Hematopoietic multipotent progenitor cell (in vitro differentiated cells): ENCODE data around the gene CCDC24. TPM values are rescaled to one million over a fixed set of nuclear protein-coding genes. Genes with fewer than 3 reads are reported as not detected.

Source experiments
- DNase-seq, 3 donors: peaks; one replicate each; pipeline ENCODE4 v3.0.0-alpha.2; 2011 to 2015; ENCODE audit warnings: low read depth in 2 of 3, low spot score in 2 of 3
- total RNA-seq: library from RNA; depleted of rRNA; stranded (reverse); fragments of >200 nt; gene quantifications from one replicate; pipeline ENCODE4 v1.2.3, GENCODE V29; 2012

CCDC24 gene
- total RNA-seq, 1 donor: 4.6 TPM

DNA sequence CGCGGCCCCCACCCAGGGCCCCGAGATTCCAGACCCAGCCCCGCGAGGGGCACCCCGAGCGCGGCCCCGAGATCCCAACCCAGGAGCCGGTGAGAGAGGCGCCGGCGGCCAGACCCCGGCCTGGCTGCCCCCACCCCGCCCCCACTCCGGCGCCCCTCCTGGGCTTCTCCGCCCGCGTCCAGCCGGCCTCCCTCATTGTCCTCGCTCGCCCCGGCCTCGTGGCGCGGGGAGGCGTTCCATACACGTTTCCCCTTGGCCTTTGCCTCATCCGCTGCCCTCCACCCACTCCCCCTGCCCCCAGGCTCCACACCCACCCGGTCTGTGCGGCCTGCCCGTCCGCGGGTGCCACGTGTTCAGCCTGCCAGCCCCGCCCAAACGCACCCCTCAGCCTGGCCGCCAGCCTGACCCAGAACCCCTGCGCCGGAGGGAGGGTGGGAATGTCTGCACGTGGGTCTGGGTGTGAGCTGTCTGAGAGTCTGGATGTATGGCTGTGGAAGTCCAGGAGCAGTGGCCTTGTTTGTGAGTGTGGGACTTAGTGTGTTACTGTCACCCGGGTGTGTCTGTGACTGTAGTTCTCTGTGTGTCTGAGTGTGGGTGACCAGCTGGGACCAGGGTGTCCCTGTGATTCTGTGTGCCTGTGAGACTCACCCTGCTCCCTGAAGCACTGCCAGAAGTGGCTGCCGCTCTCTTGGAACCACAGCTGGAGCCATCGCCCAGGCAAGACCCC is 11.7 kb upstream of the CCDC24 start:
- no peak for DNase-seq

DNA sequence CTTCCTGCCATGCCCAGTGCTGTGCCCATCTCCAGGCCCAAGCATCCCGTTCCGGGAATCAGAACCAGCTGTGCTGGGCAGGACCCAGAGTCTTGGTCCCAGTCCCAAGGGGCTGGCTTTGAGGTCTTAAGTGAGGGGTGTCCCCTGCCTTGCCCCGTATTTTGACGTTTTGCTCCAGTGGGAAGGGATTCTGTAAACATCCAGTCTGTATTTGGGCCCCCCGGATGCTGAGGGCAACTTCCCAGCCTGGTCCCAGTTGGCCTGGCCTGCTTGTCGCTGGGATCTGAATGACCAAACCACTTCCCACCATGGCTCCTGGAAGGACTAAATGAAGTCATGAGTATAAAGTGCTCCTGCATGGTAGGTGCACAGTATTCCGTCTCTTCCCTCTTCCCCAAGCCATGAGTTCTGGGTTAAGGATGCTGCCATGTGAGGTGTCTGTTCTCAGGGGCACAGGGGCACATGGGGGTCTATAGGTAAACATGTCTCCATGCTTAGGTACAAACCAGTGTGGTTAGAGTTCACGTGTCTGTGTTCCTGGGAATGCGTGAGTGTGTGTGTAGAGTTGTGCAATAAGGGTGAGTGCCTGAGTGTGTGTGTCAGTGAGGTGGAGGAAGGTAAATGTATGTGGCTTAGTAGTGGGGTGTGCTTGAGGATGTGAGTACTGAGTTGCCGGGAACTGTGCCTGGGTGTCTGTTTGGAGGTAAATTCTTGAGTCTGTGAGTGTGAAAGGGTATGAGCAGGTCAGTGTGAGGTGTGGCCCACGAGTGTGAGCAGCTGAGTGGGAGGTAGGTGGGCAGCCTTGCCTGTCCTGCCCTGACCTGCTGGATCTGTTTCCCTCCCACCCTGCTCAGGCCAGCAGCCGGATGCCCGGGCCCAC is 10.9 kb upstream of the CCDC24 start:
- DNase-seq: no peak

DNA sequence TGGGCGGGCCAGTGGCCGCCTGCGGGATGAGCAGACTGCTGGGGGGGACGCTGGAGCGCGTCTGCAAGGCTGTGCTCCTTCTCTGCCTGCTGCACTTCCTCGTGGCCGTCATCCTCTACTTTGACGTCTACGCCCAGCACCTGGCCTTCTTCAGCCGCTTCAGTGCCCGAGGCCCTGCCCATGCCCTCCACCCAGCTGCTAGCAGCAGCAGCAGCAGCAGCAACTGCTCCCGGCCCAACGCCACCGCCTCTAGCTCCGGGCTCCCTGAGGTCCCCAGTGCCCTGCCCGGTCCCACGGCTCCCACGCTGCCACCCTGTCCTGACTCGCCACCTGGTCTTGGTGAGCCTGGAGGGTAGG is 10.3 kb upstream of the CCDC24 start:
- DNase-seq: no peak

DNA sequence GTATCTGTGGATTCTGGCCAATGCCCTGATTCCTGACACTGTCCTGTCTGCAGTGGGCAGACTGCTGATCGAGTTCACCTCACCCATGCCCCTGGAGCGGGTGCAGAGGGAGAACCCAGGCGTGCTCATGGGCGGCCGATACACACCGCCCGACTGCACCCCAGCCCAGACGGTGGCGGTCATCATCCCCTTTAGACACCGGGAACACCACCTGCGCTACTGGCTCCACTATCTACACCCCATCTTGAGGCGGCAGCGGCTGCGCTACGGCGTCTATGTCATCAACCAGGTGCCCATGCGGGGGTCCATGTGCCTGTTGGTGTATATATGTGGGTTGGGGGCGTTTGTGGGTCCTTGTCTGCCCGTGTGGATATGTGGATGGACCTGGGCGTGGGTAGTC is 9.8 kb upstream of the CCDC24 start:
- no peak for DNase-seq

DNA sequence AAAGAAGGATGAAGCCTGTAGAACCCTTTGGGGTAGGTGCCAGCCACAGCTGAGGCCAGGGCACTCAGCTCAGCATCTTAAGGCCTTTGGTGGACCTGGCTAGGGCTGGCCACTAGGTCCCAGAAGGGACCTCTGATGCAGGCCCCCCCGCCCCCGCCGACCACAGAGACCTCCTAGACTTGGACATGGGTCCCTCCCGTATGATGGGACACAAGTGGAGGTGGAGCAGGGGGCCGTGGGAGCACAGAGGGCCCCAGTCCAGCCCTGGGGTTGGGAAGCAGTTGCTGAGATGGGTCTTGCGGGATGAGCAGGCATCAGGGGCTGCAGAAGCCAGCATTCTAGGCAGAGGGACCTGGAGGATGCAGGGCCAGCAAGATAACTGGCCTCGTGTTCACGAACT is 9.2 kb upstream of the CCDC24 start:
- DNase-seq: no peak

DNA sequence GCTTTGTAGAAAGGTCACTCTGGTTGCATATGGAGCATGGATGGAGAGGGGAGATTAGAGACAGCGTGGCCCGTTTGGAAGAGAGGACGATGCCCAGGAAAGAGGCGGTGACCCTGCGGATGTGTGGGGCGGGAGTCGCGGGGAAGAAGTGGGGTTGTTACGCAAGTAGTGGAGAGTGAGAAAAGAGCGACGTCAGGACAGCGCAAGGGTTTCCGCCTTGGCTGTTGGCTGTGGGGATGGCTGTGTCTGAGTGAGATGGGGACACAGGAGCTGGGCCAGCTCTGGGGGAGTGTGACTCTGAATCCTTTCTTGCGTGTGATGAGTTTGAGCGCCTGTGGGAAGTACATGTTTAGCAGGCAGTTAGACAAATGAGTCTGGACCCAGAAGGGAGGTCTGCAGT is 8.6 kb upstream of the CCDC24 start:
- DNase-seq: no peak

DNA sequence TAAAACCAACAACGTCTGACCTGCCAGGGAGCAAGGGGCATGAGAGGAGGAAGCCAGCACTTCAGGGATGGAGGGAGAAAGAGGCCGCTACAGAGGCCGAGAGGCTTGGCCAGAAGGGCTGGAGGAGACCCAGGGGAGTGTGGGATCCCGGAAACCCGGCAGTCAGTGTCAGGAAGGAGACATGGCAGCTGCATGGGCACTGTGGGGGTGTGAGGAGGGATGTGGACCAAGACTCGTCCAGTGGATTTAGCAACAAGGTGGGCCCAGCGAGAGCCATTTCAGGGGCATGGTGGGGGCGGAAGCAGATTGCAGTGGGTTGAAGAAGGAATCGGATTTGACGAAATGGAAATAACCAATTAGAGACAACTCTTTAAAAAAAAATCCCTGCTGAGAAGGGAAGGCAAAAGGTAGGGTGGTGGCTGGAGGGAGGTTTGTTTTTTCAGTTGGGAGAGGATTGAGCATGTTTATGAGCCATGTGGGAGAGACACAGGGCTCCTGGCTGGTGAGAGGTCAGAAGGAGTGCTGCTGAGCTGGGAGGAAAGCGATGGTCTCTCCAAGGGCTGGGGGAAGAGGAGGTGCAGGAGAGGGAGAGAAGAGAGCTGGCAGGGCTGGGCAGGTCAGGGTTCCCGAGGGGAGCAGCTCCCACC is 8.0 kb upstream of the CCDC24 start:
- DNase-seq: no peak

DNA sequence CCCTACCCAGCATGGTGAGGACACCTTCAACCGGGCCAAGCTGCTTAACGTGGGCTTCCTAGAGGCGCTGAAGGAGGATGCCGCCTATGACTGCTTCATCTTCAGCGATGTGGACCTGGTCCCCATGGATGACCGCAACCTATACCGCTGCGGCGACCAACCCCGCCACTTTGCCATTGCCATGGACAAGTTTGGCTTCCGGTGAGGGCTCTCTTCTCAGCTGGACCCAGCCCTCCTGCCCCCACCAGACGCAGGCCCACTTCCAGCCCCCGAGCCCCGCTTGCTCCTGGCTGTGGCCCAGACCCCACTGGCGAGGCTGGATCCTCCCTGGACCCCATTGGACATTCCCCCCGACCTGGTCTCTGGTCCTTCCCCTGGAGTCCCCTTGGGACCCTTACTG is 6.5 kb upstream of the CCDC24 start:
- DNase-seq: no peak

DNA sequence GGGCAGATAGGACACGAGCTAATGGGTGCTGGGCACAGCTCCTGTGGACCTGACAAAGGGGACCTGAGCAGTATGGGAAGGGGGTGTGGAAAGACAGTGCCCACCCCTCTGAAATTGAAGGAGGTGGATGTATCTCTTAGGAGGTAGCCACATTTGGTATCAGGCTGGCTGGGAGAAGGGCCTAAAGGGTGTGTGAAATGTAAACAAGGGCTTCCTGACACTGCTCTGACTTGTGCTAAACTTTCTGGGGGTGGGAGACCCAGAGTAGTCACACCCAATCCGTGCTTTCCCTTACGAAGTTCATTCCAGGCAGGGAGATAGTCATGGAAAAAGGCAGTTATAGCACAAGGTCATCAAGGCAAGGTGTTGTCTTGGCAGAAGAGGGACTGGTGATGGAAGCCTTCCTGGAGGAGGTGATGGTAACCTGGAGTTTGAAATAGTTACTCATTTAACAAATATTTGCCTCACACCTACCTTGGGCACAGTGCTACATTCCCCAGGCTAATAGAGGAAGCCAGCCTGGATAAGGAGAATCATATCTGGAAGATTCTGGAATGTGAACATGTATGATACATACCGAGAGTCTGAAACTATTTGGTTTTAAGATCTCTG is 5.3 kb upstream of the CCDC24 start:
- no peak for DNase-seq

DNA sequence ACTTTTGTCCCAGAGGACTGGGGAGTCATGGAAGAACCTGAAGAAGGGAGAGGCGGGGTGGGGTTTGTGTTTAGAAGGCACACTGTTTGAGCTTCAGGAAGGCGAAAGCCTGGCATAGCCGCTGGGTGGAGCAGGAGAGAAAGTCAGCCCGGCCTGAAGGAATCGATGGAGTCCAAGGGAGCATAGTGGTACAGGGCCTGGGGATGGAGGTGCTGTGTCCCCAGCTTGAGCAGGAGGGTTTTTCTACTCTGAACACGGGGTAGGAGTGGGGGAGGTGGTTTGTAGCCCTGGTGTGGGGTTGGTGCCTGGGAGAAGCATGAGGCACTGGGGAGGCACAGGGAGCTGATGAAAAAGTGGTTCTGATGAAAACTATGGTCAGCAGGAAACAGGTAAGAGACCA is 4.7 kb upstream of the CCDC24 start:
- DNase-seq: no peak

DNA sequence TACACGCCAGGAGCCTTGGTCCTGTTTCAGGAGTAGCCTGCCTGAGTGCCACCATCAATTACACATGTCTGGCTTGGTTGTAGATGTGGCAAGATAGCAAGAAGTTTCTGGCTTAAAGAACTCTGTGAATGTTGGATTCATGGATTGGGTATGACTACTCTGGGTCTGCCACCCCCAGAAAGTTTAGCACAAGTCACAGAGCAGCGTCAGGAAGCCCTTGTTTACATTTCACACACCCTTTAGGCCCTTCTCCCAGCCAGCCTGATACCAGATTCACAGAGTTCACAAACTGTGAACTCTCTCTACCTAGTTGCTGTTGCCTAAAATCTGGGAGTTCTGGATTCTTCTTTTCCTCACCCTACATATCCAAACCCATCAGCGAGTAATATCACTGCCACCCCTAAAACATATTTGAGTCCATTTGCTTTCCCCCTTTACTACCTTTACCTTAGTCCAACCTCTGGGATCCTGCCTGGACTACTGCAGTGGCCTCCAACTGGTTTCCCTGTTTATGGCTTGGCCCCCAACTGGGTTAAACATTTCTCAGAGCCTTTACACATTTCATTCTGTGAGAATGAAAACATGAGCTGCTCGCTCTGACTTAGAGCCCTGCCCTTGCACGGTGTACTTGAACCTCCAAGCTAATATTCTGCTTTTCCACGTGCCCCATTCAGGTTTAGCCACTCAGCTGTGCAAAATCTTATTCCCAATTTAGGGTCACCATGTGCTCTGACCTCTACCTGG is 4.1 kb upstream of the CCDC24 start:
- no peak for DNase-seq

DNA sequence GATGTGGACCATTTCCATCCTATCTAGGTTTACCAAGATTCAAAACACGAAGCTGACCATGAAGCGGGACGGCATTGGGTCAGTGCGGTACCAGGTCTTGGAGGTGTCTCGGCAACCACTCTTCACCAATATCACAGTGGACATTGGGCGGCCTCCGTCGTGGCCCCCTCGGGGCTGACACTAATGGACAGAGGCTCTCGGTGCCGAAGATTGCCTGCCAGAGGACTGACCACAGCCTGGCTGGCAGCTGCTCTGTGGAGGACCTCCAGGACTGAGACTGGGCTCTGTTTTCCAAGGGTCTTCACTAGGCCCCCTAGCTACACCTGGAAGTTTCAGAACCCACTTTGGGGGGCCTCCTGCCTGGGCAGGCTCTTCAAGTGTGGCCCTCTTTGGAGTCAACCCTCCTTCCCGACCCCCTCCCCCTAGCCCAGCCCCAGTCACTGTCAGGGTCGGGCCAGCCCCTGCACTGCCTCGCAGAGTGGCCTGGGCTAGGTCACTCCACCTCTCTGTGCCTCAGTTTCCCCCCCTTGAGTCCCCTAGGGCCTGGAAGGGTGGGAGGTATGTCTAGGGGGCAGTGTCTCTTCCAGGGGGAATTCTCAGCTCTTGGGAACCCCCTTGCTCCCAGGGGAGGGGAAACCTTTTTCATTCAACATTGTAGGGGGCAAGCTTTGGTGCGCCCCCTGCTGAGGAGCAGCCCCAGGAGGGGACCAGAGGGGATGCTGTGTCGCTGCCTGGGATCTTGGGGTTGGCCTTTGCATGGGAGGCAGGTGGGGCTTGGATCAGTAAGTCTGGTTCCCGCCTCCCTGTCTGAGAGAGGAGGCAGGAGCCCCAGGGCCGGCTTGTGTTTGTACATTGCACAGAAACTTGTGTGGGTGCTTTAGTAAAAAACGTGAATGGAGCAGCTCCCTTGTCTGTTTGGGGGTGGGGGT is 864 bp upstream of the CCDC24 start:
- no peak for DNase-seq

DNA sequence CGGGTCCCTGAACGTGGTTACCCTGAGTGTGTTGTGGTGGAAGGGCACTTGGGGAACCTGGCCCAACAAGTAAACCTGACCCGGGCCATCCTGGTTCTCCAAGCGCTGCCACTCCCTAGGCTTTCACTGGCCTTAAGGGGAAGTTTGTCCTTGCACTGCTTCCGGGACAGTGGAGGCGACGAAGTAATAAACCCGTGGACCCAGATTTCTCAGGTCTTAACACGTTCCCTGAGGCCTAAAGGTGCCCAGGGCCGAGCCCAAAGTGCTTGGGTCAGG is 261 bp upstream of the CCDC24 start:
- DNase-seq: no peak

DNA sequence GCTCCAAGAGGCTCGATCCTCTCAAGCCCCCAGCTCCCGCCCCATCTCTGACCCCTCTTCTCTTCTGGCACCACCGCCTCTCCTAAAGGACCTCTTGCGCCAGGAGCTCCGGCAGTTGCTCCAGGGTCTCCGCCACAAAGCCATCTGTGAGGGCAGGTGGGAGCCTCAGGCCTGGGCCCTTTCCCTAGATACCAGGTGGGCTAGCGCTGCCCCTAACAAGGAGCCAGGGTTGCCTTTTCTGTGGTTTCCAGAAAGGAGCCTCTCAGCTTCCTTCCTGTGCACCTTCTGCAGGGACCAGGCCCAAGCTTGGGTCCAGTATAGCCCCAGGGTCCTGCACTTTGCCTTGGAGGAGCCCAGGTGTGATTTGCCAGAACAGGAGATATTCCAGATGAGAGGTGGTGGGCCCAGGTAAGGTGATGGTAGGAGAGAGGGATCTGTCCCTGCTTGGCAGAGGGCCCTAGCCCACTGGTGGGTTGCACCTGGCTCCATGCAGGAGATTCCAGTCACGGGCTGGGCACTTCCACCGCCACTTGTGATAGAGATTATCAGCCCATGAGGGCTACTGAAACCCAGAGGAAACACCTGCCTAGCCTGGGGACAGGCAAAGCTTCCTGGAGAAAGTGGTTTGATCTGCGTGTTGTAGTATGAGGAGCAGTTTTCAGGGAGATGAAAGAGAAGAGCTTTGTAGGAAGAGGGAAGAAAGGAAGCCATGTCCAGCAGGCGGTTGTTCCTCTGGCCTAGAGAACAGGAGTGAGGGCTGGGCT is 1.0 kb downstream of the CCDC24 start:
- DNase-seq: peak in 1 of 3 donors; percentile 19

DNA sequence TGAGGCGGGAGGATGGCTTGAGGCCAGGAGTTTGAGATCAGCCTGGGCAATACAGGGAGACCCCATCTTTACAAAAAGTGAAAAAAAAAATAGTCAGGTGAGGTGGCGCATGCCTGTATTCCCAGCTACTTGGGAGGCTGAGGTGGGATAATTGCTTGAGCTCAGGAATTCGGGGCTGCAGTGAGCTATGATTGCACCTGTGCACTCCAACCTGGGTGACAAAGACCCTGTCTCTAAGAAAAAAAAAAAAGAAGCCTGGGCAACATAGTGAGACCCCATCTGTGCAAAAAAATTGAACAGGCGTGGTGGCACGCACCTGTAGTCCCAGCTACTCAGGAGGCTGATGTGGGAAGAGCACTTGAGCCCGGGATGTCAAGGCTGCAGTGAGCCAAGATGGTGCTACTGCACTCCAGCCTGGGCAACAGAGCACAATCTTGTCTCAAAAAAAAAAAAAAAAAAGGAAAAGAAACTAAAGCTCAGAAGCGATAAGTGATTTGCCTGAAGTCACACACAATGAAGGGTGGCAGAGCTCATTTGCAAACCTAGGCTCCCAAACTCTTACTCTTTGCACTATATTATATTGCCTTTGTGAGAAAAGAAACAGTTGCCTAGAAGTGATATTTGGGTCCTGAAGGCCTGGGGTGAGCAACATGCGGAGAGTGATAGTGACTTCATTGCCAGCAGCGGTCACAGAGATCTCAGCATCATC is 2.0 kb downstream of the CCDC24 start:
- no peak for DNase-seq

DNA sequence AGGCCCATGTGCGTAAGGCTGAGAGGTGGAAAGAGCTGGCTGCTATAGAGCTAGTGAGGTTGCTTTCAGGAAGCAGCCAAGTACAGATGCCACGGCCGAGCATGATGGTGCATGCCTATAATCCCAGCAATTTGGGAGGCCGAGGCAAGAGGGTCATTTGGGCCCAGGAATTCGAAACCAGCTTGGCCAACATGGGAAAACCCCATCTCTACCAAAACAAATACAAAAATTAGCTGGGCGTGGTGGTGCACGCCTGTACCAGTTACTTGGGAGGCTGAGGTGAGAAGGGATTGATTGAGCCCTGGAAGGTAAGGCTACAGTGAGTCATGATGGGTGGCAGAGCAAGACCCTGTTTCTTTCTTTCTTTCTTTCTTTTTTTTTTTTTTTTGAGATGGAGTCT is 2.7 kb downstream of the CCDC24 start:
- DNase-seq: no peak

DNA sequence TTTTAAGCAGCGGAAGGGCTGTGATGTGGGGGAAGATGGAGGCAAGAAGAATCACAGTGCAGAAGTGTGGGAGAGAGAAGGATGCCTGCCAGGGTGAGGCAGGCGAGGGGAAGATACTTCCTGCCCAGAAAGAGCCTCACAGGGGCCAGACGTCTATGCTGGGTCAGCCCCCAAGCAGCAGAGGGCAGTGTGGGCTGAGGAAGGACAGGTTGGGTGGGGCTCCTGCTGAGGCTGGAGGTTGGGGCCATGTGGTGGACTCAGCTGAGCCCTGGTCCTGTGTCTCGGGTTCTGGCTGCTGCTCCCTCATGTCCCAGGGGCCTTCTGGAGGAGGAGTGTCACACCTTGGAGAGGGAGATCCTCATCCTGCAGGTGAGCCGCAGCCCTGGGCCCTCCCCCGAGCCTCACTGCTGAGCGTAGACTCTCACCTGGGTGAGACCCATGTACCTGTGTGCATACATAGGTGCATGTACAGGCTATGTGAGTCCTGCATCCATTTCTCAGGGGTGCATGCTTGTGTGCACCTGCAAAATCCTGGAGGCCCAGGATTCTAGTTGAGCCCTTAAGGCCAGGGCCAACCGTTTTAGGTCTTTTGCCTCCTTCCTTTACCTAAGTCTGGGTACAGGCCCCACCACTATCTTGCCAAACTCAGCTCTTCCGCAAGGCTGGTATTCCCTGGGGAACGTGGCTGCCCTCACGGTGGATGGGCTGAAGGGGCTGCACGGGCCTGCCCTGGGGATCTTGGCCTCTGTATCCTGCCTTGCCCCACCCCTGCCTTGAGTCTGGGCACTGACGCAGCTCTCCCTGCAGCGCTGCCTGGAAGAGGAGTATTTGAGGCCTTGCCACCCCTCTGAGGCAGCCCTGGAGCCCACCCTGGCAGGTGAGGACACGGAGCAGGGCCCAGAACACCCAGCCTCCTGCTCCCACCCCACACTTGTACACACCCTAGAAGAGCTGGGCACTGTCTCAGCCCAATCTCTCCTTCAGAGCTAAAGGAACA is 3.7 kb downstream of the CCDC24 start:
- DNase-seq: peak in 1 of 3 donors; percentile 46
